NCI-H1092 treated with DMSO at 0.1 percent for 48 hours (cell line): ENCODE data around the gene OAT.

Experiments
- DNase-seq: peaks from one replicate; lab custom pipeline; 2025; lab: John Stamatoyannopoulos, UW

Gene OAT

DNA sequence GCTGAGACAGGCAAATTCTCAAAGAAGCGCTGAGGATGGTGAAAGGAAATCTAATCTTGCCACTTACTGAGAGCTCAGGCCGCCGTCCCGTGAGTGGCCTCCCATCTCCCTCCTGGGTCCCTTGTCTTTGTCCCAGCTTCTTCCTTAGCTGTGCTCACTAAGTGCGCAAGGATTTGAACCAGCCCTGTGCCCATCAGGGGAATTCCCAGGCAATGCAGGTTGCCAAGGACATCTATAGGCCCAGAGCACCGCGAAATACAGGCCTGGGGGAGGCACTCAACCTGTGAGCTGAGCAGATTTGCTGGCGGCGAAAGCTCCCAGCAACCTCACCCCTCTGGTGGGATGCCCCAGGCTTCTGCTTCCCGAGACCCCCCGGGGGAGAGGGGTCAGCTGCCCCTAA, 64.8 kb downstream of the OAT start:
- no peak for DNase-seq

DNA sequence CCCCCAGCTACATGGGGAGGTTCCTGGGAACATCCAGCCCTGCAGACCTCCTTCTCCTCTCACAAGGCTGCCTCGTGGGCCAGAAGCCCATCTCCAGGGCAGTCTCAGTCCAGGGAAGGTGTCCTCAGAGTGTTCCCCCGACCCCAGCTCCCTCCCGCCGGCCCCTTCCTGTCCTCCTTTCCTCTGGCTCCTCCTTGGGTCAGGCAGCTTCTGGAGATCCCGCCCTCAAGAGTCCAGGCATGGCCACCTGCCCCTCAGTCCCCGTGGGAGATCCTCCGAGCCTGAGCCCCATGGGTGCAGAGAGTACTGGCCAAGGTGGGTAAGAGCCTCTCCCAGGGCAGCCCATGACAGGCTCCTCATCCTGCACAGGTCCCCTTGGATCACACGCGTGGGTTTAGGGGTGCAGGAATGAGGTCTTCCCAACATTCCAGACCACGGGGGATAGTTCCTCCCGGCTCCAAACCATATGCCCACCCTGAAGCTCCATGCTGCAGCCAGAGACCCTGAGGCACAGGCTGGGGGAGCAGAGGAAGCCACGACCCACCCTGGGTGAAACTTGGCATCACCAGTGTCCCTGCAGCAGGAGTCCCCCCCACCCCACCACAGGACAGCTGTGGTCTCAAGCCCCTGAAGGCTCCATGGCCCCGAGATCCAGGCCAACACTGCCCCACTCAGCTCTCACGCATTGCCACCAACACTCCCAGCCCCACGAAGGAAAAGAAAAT, 65.5 kb downstream of the OAT start:
- DNase-seq, result no peak

DNA sequence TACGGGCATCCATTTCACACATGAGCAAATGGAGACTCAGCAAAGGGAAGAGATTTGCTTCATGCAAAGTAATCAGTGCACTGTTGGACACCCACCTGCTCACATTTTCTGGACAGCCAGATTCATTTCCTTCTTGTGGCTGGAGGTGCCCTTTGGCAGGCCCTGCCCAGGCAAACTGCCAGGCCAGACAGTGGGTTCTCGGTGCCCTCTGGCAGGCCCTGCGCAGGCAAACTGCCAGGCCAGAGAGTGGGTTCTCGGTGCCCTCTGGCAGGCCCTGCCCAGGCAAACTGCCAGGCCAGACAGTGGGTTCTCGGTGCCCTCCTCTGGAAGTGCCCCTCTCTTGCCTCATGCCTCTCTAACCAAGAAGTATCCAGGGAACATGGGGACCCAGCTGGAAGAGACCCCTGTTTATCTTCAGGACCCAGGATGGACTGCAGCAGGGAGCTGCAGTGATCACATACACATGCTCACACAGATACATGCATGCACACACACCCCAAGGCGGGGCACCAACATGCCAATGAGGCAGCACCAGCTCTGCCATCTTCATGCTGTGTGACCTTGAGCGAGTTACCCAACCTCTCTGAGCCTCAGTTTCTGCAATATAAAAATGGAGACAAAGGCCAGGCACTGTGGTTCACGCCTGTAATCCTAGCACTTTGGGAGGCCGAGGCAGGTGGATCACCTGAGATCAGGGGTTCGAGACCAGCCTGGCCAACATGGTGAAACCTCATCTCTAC, 67.1 kb downstream of the OAT start:
- peak; percentile 6 for DNase-seq

DNA sequence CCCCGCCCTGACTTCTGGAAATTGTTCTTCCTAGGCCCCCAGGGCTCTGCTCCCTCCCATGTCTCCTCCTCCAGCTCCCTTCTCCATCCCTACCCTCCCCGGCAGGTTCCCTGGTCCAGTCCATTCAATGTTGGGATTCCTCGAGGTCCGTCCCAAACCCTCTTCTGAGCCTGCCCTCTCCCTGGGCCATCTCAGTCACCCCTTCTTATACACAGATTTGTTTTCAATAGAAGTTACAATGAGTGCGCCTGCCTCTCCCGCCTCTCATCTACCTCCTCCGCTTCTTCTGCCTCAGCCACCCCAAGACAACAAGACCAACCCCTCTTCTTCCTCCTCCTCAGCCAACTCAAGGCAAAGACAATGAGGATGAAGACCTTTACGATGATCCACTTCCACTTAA, 67.9 kb downstream of the OAT start:
- DNase-seq, result no peak

DNA sequence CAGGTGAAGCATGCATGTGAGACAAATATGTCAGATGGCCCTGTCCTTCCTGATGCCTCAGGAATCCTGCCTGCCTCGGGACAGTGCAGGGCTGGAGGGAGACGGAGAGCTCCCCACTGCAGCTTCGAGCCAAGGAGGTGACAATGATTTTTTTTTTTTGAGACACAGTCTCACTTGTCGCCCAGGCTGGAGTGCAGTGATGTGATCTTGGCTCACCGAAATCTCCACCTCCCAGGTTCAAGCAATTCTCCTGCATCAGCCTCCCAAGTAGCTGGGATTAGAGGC, 68.8 kb downstream of the OAT start:
- DNase-seq, result no peak

DNA sequence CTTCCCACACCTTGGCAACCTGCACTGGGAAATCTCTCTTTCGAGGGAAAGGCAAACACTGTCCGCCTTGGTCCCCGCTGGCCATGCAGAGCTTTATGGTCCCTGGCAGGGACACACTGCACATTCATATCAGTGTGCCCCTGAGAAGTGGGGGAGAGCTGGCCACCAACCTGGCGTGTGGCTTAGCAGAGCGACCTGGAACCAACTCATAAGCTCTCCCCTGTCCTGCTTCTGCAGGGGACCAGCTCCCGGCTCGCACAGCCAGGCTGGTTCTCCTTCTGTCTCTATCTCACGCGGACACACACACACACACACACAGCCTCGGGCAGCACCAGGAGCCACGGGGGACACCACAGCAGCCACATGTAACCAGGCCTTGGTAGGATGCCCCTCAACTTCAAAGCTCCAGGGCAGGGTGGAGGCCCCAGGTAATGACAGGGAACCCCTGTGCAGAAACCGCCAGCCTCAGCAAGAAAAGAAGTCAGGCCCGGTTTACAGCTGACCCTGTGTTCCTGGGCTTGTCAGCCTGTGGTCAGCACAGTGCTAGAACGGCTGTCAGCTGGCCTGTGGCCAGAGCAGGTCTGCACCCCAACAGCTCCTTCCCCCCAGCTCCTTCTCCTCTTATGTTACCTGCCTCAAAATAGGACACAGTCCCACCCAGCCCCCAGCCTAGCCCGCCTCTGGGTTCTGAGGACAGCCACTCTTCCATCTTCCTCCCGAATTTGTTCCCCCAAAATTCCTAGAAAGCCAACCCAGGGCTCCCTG, 69.3 kb downstream of the OAT start:
- no peak for DNase-seq

DNA sequence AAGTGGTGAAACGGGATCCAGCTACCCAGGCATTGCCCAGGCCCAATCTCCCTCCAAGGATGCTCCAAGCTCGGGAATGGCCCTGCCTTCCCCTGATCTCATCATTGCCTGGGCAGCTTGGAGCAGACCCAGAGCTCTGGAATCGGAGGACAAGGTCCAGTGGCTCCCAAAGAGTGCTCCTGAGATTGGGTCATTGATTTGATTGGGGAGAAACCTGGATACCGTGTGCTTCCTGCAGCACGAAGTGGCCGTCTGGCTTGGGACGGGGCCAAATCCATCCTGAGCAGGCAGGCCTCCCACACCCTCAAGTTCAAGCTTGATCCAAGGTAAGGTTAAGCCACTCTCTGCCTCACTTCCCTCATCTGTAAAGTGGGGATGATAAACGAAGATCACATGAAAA, 69.9 kb downstream of the OAT start:
- DNase-seq, result no peak

DNA sequence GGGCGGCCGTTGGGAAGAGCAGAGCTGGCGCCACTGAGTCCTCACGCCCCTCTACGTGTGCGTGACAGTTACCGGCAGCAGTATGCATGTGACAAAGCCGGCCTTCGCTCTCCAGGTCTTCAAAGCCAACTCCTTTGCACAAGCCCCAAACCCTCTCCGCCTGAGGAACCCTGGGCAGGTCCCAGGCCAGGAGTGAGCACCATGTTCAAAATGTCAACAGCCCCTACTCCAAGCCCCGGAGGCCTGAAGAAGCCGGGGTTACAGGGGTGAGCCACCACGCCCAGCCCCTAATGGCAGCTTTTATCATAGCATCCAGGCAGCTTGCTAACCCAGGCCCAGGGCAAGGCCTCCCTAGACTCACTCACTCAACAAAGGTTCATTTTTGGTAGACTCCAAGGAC, 70.8 kb downstream of the OAT start:
- DNase-seq, result no peak
